Measurements from ENCODE around the gene CD99L2.

GRCh38 chrX:150845091-150845490 is 53.4 kb downstream of the CD99L2 start:
- TF ChIP-seq POLR2A (IDR thresholded peaks at IDR 0.05) (no peak), CTCF (IDR thresholded peaks at IDR 0.05) (no peak), EP300 (IDR thresholded peaks at IDR 0.05) (no peak)

All from tibial nerve (tissue), 4 donors.